H9 (cell line): Measurements from ENCODE around the gene SAMD8. TPM values are rescaled to one million over a fixed set of nuclear protein-coding genes. Genes with fewer than 3 reads are reported as not detected.

Experiments used
- DNase-seq: peaks from one replicate; pipeline ENCODE4 v3.0.0-alpha.2; 2017
- H2AFZ ChIP-seq: one replicate; pipeline ENCODE4 v1.6.1; 2013; ENCODE audit warnings: mild to moderate bottlenecking, low read length, control low read depth, moderate library complexity
- H2AK5ac ChIP-seq: 2 replicates; pipeline ENCODE4 v1.6.1; 2013; ENCODE audit warnings: low read length, control low read depth, mixed read lengths; ENCODE audit not compliant: insufficient read length
- H2BK120ac ChIP-seq: one replicate; pipeline ENCODE4 v1.6.1; 2013; ENCODE audit warnings: low read depth, mild to moderate bottlenecking, low read length, control low read depth, inconsistent platforms; ENCODE audit not compliant: poor library complexity, severe bottlenecking
- H2BK12ac ChIP-seq: 2 replicates; pipeline ENCODE4 v1.6.1; 2013; ENCODE audit warnings: low read length, control low read depth, mixed read lengths, low read depth; ENCODE audit not compliant: insufficient read length
- H2BK15ac ChIP-seq: 2 replicates; pipeline ENCODE4 v1.6.1; 2013; ENCODE audit warnings: low read depth, low read length, control low read depth
- H2BK20ac ChIP-seq: one replicate; pipeline ENCODE4 v1.6.1; 2013; ENCODE audit warnings: low read depth, mild to moderate bottlenecking, low read length, control low read depth, inconsistent platforms; ENCODE audit not compliant: poor library complexity, severe bottlenecking
- H2BK5ac ChIP-seq: 2 replicates; pipeline ENCODE4 v1.6.1; 2013; ENCODE audit warnings: low read length, control low read depth, mixed read lengths; ENCODE audit not compliant: insufficient read length
- H3K14ac ChIP-seq: 2 replicates; pipeline ENCODE4 v1.6.1; 2013; ENCODE audit warnings: low read length, control low read depth; ENCODE audit not compliant: insufficient read depth
- H3K18ac ChIP-seq: 2 replicates; pipeline ENCODE4 v1.6.1; 2013; ENCODE audit warnings: low read depth, mild to moderate bottlenecking, mixed read lengths, low read length, control low read depth; ENCODE audit not compliant: insufficient read length
- H3K23ac ChIP-seq: 2 replicates; pipeline ENCODE4 v1.6.1; 2013; ENCODE audit warnings: low read length, control low read depth, mixed read lengths, low read depth; ENCODE audit not compliant: insufficient read length
- H3K23me2 ChIP-seq: 2 replicates; pipeline ENCODE4 v1.6.1; 2013; ENCODE audit warnings: low read depth, mild to moderate bottlenecking, mixed read lengths, low read length, control low read depth; ENCODE audit not compliant: insufficient read length, poor library complexity, severe bottlenecking
- H3K27ac ChIP-seq: 2 replicates; pipeline ENCODE4 v1.5.1; 2013; ENCODE audit warnings: low read length, control low read depth, mixed read lengths, low read depth; ENCODE audit not compliant: insufficient read length
- H3K27me3 ChIP-seq: 2 replicates; pipeline ENCODE4 v1.6.1; 2013; ENCODE audit warnings: low read length, control low read depth, inconsistent platforms; ENCODE audit not compliant: insufficient read depth
- H3K4ac ChIP-seq: 2 replicates; pipeline ENCODE4 v1.6.1; 2013; ENCODE audit warnings: low read depth, mild to moderate bottlenecking, control low read depth, inconsistent platforms, low read length, moderate library complexity
- H3K4me1 ChIP-seq: 2 replicates; pipeline ENCODE4 v1.6.1; 2013; ENCODE audit warnings: low read length, control low read depth, inconsistent platforms; ENCODE audit not compliant: insufficient read depth
- H3K4me2 ChIP-seq: 2 replicates; pipeline ENCODE4 v1.6.1; 2013; ENCODE audit warnings: low read length, control low read depth, mixed read lengths; ENCODE audit not compliant: insufficient read length, insufficient read depth
- H3K56ac ChIP-seq: 2 replicates; pipeline ENCODE4 v1.6.1; 2013; ENCODE audit warnings: low read depth, mild to moderate bottlenecking, mixed read lengths, low read length, control low read depth; ENCODE audit not compliant: insufficient read length
- H3K79me1 ChIP-seq: 2 replicates; pipeline ENCODE4 v1.6.1; 2013; ENCODE audit warnings: low read depth, mild to moderate bottlenecking, moderate library complexity, low read length, control low read depth, inconsistent platforms; ENCODE audit not compliant: insufficient read depth, poor library complexity, severe bottlenecking
- H3K79me2 ChIP-seq: 2 replicates; pipeline ENCODE4 v1.6.1; 2013; ENCODE audit warnings: low read length, control low read depth, inconsistent platforms; ENCODE audit not compliant: insufficient read depth
- H3K9ac ChIP-seq: 2 replicates; pipeline ENCODE4 v1.6.1; 2013; ENCODE audit warnings: low read length, control low read depth, mixed read lengths; ENCODE audit not compliant: insufficient read length; ENCODE audit errors: extremely low read depth
- H3K9me3 ChIP-seq: one replicate; pipeline ENCODE4 v1.6.1; 2013; ENCODE audit warnings: low read depth, low read length, inconsistent platforms; ENCODE audit not compliant: control insufficient read depth
- H3T11ph ChIP-seq: one replicate; pipeline ENCODE4 v1.6.1; 2013; ENCODE audit warnings: mild to moderate bottlenecking, low read length, control low read depth, inconsistent platforms
- H4K20me1 ChIP-seq: one replicate; pipeline ENCODE4 v1.6.1; 2013; ENCODE audit not compliant: control insufficient read depth, insufficient read length, insufficient read depth
- H4K5ac ChIP-seq: 2 replicates; pipeline ENCODE4 v1.6.1; 2013; ENCODE audit warnings: low read depth, mild to moderate bottlenecking, mixed read lengths, low read length, control low read depth; ENCODE audit not compliant: insufficient read length
- H4K8ac ChIP-seq: replicated peaks from 2 replicates; pipeline ENCODE4 v1.6.1; 2013; ENCODE audit warnings: low read length, control low read depth, mixed read lengths, low read depth; ENCODE audit not compliant: insufficient read length
- H4K91ac ChIP-seq: 2 replicates; pipeline ENCODE4 v1.6.1; 2013; ENCODE audit warnings: low read depth, mild to moderate bottlenecking, moderate library complexity, mixed read lengths, low read length, control low read depth; ENCODE audit not compliant: insufficient read length
- H3K27ac Mint-ChIP-seq, 3 experiments: 2 replicates in 2 of 3; 3 replicates in 1 of 3; pipeline ENCODE4 v1.8.0; 2020 to 2021; ENCODE audit warnings: mixed read lengths in 3 of 3, mild to moderate bottlenecking in 1 of 3, moderate library complexity in 1 of 3
- H3K27me3 Mint-ChIP-seq: 2 replicates; pipeline ENCODE4 v1.8.0; 2021; ENCODE audit warnings: low read depth, mild to moderate bottlenecking, moderate library complexity, mixed read lengths
- H3K36me3 Mint-ChIP-seq, 3 experiments: 2 replicates in 2 of 3; 3 replicates in 1 of 3; pipeline ENCODE4 v1.8.0; 2020 to 2021; ENCODE audit warnings: low read depth in 3 of 3, mixed read lengths in 3 of 3; ENCODE audit not compliant: insufficient read depth in 1 of 3
- H3K4me1 Mint-ChIP-seq, 2 experiments: 2 replicates each; pipeline ENCODE4 v1.8.0; 2020; ENCODE audit warnings: mixed read lengths in 2 of 2
- H3K4me3 Mint-ChIP-seq, 2 experiments: 2 replicates in 1 of 2; 3 replicates in 1 of 2; pipeline ENCODE4 v1.8.0; 2020 to 2021; ENCODE audit warnings: mild to moderate bottlenecking in 2 of 2, mixed read lengths in 2 of 2, moderate library complexity in 1 of 2
- H3K9me3 Mint-ChIP-seq, 2 experiments: 2 replicates in 1 of 2; 3 replicates in 1 of 2; pipeline ENCODE4 v1.8.0; 2020; ENCODE audit warnings: mild to moderate bottlenecking in 2 of 2, mixed read lengths in 2 of 2, moderate library complexity in 1 of 2
- CTCF ChIP-seq: fragments of 200-600 bp; sonication (generic); conservative IDR thresholded peaks from 3 replicates; pipeline ENCODE4 v1.8.0; 2021; ENCODE audit warnings: antibody characterized with exemption, mild to moderate bottlenecking
- WGBS: extraction: QIAGEN DNeasy Blood & Tissue Kit; methylation state at CpG from one replicate; pipeline ENCODE4 v1.1.7; 2013; ENCODE audit warnings: missing lambda C conversion rate, low lambda C conversion rate, mixed read lengths; ENCODE audit not compliant: insufficient read length; ENCODE audit errors: extremely low coverage; 5-methylcytosine and 5-hydroxymethylcytosine counted together
- total RNA-seq: library from RNA; stranded (reverse); gene quantifications from 2 replicates; pipeline ENCODE4 v1.2.1, GENCODE V29; 2021

SAMD8 gene
- total RNA-seq, 1 experiment from 2014 or later = 18.8 TPM

- H2BK120ac ChIP-seq = no peak overlapping the region
- H3K18ac ChIP-seq = no peak overlapping the region
- H2AFZ ChIP-seq = no peak overlapping the region
- H3K36me3 Mint-ChIP-seq = no peaks in the 10 kb centered on the region
- H3K4me1 ChIP-seq = peaks cover 4% of the 10 kb centered on the region; the same call in 1 of the 2 replicates
- H3K4ac ChIP-seq = no peak overlapping the region
- H3K27ac Mint-ChIP-seq = no peak overlapping the region; a peak in 1 of 7 replicates
- H3K4me3 Mint-ChIP-seq = no peak overlapping the region
- H3K9me3 ChIP-seq = no peaks in the 10 kb centered on the region
- no peak overlapping the region for H4K5ac ChIP-seq
- H4K20me1 ChIP-seq = no peaks in the 10 kb centered on the region
- no peak overlapping the region for H3K56ac ChIP-seq
- no peak overlapping the region for H2BK15ac ChIP-seq
- no peak overlapping the region for H2BK20ac ChIP-seq
- H3K23me2 ChIP-seq = no peaks in the 10 kb centered on the region
- DNase-seq = no peak
- no peak overlapping the region for H4K8ac ChIP-seq
- no peak overlapping the region for H2BK12ac ChIP-seq
- no peaks in the 10 kb centered on the region for H3K27me3 ChIP-seq
- no peak overlapping the region for H2AK5ac ChIP-seq
- H3K14ac ChIP-seq = no peak overlapping the region; the same call in 1 of the 2 replicates
- WGBS = no CpG with 5 or more reads among the region's 6 CpGs
- H2BK5ac ChIP-seq = no peak overlapping the region
- H3K4me2 ChIP-seq = no peak overlapping the region
- no peak overlapping the region for H4K91ac ChIP-seq
- no peak for TF ChIP-seq CTCF
- no peaks in the 10 kb centered on the region for H3K9me3 Mint-ChIP-seq
- H3K4me1 Mint-ChIP-seq = peaks cover 35 to 52% of the 10 kb centered on the region in 2 experiments
- no peak overlapping the region for H3T11ph ChIP-seq
- H3K9ac ChIP-seq = no peak overlapping the region
- no peaks in the 10 kb centered on the region; the same call in 1 of the 2 replicates for H3K27me3 Mint-ChIP-seq
- H3K79me2 ChIP-seq = no peaks in the 10 kb centered on the region
- H3K79me1 ChIP-seq = no peaks in the 10 kb centered on the region
- H3K23ac ChIP-seq = no peak overlapping the region
- no peak overlapping the region for H3K27ac ChIP-seq
Observed at GRCh38 chr10:75103881-75104686, 7.4 kb upstream of the SAMD8 start.
